ENCODE results near the gene SESN1.
"Not testable (repeated sequence)": the region's sequence is repeated elsewhere in the genome, so short reads cannot be mapped to it uniquely, and the experiment has no call there.

The SESN1 gene

GRCh38 chr6:108995296-108995695, 99.3 kb downstream of the SESN1 start:
- no peak for DNase-seq

DNA sequence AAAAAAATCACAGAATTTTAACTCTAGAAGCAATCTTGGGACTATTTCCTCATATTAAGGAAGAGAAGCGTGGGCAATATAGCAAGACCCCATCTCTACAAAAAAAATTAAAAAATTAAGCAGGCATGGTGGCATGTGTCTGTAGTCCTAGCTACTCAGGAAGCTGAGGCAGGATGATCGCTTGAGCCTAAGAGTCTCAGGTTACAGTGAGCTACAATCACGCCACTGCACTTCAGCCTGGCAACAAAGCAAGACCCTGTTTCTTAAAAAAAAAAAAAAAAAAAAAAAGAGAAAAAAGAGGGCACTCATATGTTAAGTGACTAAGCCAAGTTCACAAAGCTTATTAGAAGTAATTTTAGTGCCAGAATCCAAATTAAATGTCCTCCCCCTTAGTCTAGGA, 100.8 kb downstream of the SESN1 start:
- no peak for DNase-seq

DNA sequence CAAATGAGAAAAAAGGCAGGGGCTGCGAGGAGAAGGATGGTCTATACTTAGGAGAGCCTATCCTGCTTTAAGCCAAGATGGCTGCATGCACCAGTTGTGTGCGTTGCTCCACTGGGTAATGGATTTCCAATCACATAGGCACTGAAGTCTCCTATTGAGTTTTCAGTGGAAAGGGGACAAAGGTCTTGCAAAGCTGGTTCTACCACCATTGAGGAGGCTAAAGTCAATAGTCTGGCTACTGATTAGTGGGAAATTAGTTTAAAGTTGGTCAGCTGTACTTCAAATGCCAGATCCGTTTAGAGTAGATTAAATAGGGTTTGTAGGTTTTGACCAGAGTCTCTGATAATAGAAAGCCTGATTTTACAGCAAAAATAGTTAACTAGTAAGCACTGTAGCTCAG, 104.9 kb downstream of the SESN1 start:
- no peak for DNase-seq

- no peak for DNase-seq
These were observed 105.9 kb downstream of the SESN1 start for GRCh38 chr6:108988765-108989164.

- no peak for DNase-seq
These were observed 106.3 kb downstream of the SESN1 start for GRCh38 chr6:108988296-108988695.

DNA sequence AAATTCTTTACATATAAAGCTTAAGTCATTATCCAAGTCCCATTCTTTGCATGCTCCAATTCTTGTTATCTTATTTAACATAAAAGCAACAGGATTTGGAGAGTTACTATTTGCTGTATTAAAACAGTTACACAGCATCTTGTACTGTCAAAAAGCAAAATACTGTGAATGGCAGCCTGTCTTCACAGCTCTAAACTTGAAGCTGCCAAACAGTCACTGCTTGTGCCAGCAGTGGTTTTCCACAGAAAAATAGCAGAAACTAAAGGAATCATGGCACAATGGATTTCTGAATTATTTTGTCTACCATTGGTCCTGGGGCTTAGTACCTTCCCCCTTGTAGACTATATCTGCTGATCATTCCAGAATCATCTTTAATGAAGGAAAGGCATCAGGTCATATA, 107.5 kb downstream of the SESN1 start:
- DNase-seq = no peak

- no peak for DNase-seq
These were observed 109.3 kb downstream of the SESN1 start for GRCh38 chr6:108985301-108985700.

- DNase-seq = no peak
These were observed 111.5 kb downstream of the SESN1 start for GRCh38 chr6:108983151-108983550.

DNA sequence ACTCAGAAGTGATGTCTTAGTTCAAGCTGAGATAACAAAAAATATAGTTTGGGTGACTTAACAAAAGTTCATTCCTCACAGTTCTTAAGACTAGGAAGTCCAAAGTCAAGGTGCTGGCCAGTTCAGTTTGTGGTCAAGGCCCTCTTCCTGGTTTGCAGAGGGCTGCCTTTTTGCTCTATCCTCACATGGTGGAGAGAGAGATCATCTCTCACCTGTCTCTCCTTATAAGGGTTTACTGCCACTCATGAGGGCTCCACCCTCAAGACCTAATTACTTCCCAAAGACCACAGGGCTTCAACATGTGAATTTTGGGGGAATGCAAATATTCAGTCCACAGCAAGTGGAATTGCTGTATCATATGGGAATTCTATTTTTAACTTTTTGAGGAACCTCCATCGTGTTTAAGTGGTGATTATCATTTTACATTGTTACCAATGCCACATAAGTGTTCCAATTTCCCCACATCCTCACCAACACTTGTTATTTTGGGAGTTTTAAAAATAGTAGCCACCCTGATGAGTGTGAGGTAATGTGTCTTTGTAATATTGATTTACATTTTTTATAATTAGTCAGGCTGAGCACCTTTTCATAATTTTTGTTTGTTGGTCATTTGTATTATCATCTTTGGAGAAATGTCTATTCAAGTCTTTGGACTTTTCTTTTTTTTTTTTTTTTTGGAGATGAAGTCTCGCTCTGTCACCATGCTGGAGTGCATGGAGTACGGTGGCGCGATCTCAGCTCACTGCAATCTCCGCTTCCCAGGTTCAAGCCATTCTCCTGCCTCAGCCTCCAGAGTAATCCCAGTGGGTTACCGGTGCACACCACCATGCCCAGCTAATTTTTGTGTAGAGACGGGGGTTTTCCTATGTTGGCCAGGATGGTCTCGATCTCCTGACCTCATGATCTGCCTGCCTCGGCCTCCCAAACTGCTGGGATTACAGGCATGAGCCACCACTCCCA, 112.2 kb downstream of the SESN1 start:
- no peak for DNase-seq

GRCh38 chr6:108978638-108979037, 116.0 kb downstream of the SESN1 start:
- not testable (repeated sequence) for DNase-seq

DNA sequence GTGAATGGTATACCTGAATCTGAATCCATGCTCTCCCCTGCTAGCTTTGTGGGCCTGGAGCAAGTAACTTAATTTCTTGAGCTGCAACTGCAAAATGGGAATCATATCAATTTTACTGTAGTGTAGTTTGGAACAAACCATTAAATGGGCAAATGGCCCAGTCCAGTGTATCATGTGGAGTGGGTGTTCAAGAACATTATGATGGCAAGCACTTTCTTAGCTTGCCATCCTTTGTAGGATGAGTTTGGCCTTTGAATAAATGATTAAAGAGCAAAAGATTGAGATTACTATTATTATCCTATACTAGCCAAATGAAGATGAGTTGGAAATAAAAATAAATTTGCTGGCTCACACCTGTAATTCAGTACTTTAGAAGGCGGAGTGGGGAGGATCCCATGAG, 120.4 kb downstream of the SESN1 start:
- DNase-seq = no peak

DNA sequence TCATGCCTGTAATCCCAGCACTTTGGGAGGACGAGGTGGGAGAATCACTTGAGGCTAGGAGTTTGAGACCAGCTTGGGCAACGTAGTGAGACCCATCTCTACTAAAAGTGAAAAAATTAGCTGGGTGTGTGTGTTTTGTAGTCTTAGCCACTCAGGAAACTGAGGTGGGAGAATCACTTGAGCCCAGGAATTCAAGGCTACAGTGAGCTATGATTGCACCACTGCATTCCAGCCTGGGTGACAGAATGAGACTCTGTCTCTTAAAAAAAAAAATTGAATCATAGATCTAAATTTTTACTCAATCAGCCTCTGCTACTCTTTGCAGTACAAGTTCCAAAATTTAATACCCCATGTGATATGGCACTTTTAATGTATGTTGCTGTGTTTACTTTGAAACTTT, 124.9 kb downstream of the SESN1 start:
- no peak for DNase-seq

DNA sequence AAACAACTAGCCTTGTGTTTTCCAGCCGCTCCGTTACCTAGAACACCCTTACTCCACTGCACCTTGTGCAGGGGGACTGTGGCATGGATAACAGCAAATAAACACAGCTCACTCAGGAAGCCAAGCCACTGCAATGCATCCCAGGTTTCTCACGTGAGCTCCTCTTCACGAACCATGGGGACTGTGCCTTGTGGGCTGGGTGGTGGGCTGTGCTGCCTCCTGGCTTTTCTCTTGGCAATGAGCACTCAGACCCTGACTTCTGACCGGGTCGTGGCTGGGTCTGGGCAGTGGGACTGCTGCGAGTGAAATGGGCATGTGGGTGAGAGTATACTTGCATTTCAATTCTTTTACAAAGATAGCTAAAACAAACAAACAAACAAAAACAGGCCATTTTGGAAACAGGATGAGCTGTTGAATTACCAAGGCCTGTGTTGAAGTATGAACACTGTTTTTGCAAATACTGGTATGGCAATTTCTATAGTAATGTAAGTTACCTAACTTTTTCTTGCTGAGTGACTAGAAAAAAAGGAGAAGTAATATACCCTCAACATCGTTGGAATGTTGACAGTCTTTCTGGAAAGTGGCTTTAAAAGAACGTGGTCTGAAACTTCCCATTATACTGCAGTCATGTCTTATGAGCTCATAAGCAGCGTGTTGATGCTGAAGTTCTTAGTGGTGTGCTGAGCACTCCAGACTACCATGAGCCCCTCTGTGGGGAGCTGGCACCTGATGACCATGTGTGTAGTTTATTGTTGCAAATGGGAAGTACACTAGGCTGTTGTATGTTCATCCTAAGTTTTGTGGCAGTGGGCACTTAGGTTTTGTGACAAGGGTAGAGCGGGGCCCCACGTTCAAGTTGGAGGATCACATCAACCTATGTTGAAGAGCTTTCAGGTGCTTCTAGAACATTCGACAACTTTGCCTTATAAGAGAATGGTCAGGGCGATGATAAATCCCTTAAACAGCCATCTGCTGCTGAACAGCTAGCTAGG, 126.0 kb downstream of the SESN1 start:
- DNase-seq = no peak

- DNase-seq = no peak
These were observed 127.5 kb downstream of the SESN1 start for GRCh38 chr6:108966855-108967755.

GRCh38 chr6:108966251-108966650, 128.4 kb downstream of the SESN1 start:
- DNase-seq = no peak

GRCh38 chr6:108961985-108962384, 132.7 kb downstream of the SESN1 start:
- DNase-seq = no peak

DNA sequence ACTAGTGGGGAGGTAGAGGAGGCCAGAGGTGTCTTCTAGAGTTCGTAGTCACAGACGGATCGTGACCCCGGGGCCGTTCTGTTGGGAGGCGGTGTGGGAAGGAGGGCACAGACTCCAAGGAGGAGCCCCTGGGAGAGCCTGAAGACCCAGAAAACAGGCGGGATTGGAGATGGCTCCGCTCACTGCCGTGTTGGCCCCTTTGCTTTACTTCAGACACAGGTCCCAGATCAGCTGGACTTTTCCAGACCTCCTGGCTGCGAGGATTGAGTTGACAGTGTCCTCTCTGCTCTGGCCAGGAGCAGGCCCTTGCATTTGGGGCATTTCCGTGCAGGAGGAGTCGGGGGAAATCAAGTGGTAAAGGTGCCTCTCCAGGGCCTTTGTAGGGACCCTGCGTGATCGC, 133.6 kb downstream of the SESN1 start:
- DNase-seq = no peak

GRCh38 chr6:108960601-108961000, 134.0 kb downstream of the SESN1 start:
- no peak for DNase-seq

DNA sequence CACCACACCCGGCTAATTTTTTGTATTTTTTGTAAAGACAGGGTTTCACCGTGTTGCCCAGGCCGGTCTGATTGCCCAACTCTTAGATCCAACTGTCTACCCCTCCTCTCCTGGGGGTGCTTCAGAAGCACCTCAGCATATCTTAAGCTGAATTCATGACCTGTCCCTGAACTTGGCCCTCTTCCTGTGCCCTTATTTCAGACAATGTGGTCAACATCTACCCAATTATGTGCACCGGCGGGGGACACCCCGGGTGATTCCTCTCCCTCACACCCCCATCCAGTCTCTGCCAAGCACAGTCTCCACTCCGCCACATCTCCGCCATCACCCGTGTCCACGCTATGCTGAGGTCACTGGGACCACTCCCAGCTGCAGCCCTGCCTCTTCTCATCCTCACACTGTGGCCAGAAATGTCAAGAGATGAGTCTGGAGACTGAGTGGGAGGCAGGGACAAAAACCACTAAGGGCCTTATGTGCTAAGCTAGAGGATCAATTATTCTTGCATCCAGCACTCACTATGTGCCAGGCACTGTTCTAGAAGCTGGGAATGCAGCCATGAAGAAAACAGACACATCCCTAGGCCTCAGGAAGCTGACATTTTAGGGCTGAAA, 134.6 kb downstream of the SESN1 start:
- DNase-seq = no peak

DNA sequence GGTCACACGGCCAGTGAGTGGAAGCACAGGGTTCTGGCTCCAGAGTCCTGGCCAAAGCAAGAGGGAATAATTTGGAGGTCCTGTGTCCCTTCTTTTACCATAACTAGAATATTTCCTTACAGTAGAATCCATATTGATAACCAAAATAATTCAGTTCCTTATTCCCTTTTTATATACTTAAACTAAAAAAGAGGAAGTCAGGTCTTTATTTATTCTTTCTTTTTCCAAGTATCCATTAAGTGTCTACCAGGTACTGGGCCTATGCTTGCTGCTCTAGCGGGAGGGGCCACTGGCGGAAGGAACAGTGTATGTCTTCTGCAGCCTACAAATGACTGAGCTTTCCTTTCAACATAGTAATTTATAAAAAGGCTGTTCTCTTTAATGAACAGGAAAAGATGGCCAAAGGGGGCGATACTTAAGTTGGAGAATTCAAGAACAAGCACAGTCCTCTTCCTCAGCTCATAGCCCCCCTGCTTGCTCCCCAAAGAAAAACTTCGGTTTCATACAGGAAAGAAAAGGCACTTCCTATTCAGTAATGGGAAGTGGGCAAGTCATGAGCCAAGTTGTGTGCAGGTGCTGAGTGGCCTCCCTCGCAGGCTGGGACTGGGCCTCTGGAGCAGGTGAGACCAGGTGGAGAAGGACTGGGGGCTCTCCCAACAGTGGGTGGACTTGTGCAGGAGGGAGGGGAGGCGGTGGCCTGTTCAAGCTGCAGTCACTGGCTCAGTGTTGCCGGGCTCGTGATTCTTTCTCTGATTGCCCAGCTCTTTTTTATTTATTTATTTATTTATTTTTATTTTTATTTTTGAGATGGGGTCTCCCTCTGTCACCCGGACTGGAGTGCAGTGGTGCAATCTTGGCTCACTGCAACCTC, 135.5 kb downstream of the SESN1 start:
- DNase-seq = no peak

DNA sequence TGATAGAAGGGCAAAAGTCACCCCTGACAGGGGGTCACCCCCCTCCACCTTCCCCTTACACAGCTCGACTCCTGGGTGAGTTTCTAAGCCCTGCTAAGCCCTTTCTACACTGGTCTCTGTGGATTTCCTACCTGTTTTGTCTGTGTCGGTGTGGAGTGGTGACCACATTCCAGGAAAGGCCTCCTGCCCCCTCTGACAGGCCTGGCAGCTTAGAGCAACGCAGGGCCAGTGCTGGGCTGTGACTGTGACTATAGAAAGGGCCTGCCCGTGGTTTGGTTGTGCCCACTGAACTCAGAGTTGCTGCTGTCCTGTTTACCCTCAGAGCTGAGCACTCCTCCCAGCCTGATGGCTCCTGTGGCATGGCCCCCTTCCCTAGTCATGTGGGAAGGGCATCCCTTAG, 137.4 kb downstream of the SESN1 start:
- no peak for DNase-seq

All from NCI-H1048 (cell line).